Peyer's patch (tissue), 4 donors: ENCODE results near the gene S100A2.
"Not testable (repeated sequence)": the region's sequence is repeated elsewhere in the genome, so short reads cannot be mapped to it uniquely, and the experiment has no call there.

Source experiments
- CTCF ChIP-seq, 6 experiments: fragments of 450-650 bp in 4 of 6; fragments of 200-600 bp in 2 of 6; sonication (generic) in 1 of 6; IDR thresholded peaks; one replicate each; pipeline ENCODE4 v1.5.1; 2017 to 2019; ENCODE audit warnings: antibody characterized with exemption in 6 of 6, mild to moderate bottlenecking in 3 of 6, moderate library complexity in 1 of 6
- POLR2A ChIP-seq, 2 donors: fragments of 450-650 bp; IDR thresholded peaks; one replicate each; pipeline ENCODE4 v1.5.1; 2017; ENCODE audit warnings: antibody characterized with exemption in 2 of 2, mild to moderate bottlenecking in 2 of 2, moderate library complexity in 2 of 2

- not testable (repeated sequence) for TF ChIP-seq CTCF, POLR2A (IDR thresholded peaks at IDR 0.05)
These were observed 3.6 kb downstream of the S100A2 start for GRCh38 chr1:153562021-153562420.
